Lower lobe of right lung (tissue), 2 donors: ENCODE measurements around the gene SYNGR4. TPM values are rescaled to one million over a fixed set of nuclear protein-coding genes. Genes with fewer than 3 reads are reported as not detected.
"Not testable (repeated sequence)": the region's sequence is repeated elsewhere in the genome, so short reads cannot be mapped to it uniquely, and the experiment has no call there.

Experiments used
- ATAC-seq, 2 donors: fragments of 200-7000 bp; cut with Tn5 transposase; one replicate each; pipeline ENCODE4 v1.9.1; 2020 to 2022; ENCODE audit warnings: mild to moderate bottlenecking in 2 of 2, moderate library complexity in 2 of 2
- DNase-seq: peaks from one replicate; pipeline ENCODE4 v3.0.0-alpha.2; 2020
- H3K27ac ChIP-seq: fragments of 200-600 bp; one replicate; pipeline ENCODE4 v1.8.0; 2022
- H3K27me3 ChIP-seq: fragments of 200-600 bp; one replicate; pipeline ENCODE4 v1.8.0; 2022; ENCODE audit warnings: low read depth
- H3K36me3 ChIP-seq: fragments of 200-600 bp; one replicate; pipeline ENCODE4 v1.8.0; 2022; ENCODE audit warnings: mild to moderate bottlenecking
- H3K4me1 ChIP-seq: fragments of 200-600 bp; one replicate; pipeline ENCODE4 v1.8.0; 2022
- H3K4me3 ChIP-seq: fragments of 200-600 bp; one replicate; pipeline ENCODE4 v1.8.0; 2022; ENCODE audit warnings: mild to moderate bottlenecking
- H3K9me3 ChIP-seq: fragments of 200-600 bp; one replicate; pipeline ENCODE4 v1.8.0; 2022
- CTCF ChIP-seq: fragments of 200-600 bp; IDR thresholded peaks from one replicate; pipeline ENCODE4 v1.8.0; 2022; ENCODE audit warnings: antibody characterized with exemption, mild to moderate bottlenecking
- intact Hi-C: fragments of 100-400 bp; cut with DNase I; formaldehyde crosslinking; loops from one replicate; pipeline ENCODE4 v1.11.0; 2022
- long read RNA-seq: library from polyadenylated mRNA; unstranded; transcript quantifications from one replicate; pipeline ENCODE4 v2.0.0, GENCODE V29; 2021
- total RNA-seq: library from RNA; stranded (reverse); fragmentation: NEBNext Ultra II Directional; extraction: Animal tissue kit (Norgen Biotek cat#: 25700); gene quantifications from one replicate; pipeline ENCODE4 v1.2.1, GENCODE V29; 2021
- donor health status: DM: no; HTN: yes; CAD: no; lungs with severe emphysema.

SYNGR4 gene
- not detected for total RNA-seq
- long read RNA-seq: 0 reads

DNA sequence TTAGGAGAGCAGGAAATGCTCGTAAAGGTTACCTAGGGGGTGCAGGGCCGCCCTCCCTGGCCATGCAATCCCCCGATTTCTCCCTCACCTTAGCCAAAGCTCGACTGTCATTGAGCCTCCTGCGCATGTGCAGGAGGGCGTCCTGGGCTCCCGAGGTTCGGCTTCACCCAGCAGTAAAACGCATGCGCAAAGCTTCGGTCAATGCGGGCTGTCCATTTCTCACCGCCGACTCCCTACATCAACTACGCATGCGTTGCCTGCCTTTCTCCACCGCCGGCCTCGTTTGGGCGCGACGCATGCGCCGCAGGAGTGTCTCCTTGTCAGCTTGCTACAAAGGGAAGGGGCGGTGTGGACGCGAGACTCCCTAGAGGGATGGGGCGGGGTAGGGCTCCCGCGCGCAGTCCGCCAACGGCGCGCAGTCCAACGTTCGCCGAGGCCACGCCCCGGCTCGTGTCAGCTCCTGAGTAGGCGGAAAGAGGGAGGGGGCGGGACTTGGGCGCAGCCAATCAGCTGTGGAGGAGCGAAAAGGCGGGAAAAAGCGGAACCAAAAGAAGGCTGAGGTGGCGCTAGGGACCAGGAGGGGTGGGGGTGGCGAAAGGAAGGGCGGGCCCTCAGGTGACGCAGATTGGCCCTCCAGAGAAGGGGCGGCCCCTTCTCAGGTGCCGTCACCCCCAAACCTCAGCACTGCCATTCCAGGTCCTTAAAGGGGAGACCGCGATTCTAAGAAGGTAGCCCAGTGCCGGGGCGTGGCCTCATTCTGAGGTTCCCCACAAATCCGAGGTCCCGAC, at the start of gene SYNGR4, which contains the start of gene TMEM143:
Gene SYNGR4, plus strand, starts transcription at position 558 of the 788 bp plus-strand sequence. CDS start 1,476 bp downstream, outside the sequence.
Gene TMEM143, minus strand, starts transcription at position 131 of the 788 bp plus-strand sequence. Its CDS starts 20 bp downstream, at position 111.
- H3K27me3 ChIP-seq: no peaks in the 10 kb centered on the region
- DNase-seq (peak; percentile 99), ATAC-seq (peak; percentile 95 to 97)
- H3K27ac ChIP-seq: peak within 1 kb of the TSS; percentile 97
- H3K9me3 ChIP-seq: no peaks in the 10 kb centered on the region
- H3K4me3 ChIP-seq: peak within 1 kb of the TSS; percentile 84
- no peak for TF ChIP-seq CTCF
- H3K4me1 ChIP-seq: peaks cover 10% of the 10 kb centered on the region
- no peaks in the 10 kb centered on the region for H3K36me3 ChIP-seq
- intact Hi-C loops: no loop called here

DNA sequence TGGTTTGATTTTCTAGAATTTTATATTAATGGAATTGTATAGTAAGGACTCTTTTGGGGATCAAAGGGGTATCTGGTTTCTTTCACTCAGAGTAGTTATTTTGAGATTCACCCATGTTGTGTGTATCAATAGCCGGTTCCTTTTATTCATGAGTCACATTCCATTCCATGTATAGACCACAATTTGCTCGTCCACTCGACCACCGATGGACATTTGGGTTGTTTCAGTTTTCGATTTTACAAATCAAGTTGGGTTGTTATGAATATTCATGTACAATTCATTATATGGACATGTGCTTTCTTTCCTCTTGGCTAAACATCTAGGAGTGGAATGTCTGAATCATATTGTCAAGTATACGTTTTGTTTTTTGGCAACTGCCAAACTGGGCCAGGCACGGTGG, 48.5 kb upstream of the SYNGR4 start:
- Histone ChIP-seq H3K9me3 (no peaks in the 10 kb centered on the region), H3K36me3 (no peaks in the 10 kb centered on the region), H3K27me3 (no peaks in the 10 kb centered on the region), H3K4me3 (no peak overlapping the region), H3K4me1 (peaks cover 11% of the 10 kb centered on the region), H3K27ac (no peak overlapping the region)
- TF ChIP-seq CTCF: no peak
- intact Hi-C loops: no loop called here
- ATAC-seq (no peak), DNase-seq (no peak)

DNA sequence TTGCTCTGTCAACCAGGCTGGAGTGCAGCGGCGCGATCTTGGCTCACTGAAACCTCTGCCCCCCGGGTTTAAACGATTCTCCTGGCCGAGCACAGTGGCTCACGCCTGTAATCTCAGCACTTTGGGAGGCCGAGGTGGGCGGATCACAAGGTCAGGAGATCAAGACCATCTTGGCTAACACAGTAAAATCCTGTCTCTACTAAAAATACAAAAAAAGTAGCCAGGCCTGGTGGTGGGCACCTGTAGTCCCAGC, 46.5 kb upstream of the SYNGR4 start:
- H3K9me3 ChIP-seq, ATAC-seq, H3K4me3 ChIP-seq, H3K27me3 ChIP-seq, H3K36me3 ChIP-seq, intact Hi-C loops, DNase-seq, H3K27ac ChIP-seq: not testable (repeated sequence)
- H3K4me1 ChIP-seq: peaks cover 26% of the 10 kb centered on the region

- no peak overlapping the region for H3K27ac ChIP-seq
- no peak overlapping the region for H3K4me3 ChIP-seq
- H3K27me3 ChIP-seq: no peaks in the 10 kb centered on the region
- no peak for ATAC-seq
- peaks cover 34% of the 10 kb centered on the region for H3K4me1 ChIP-seq
- H3K36me3 ChIP-seq: no peaks in the 10 kb centered on the region
- H3K9me3 ChIP-seq: no peaks in the 10 kb centered on the region
- no peak for TF ChIP-seq CTCF
- intact Hi-C loops: no loop called here
- no peak for DNase-seq
Measured at GRCh38 chr19:48318286-48318987, 45.7 kb upstream of the SYNGR4 start.

DNA sequence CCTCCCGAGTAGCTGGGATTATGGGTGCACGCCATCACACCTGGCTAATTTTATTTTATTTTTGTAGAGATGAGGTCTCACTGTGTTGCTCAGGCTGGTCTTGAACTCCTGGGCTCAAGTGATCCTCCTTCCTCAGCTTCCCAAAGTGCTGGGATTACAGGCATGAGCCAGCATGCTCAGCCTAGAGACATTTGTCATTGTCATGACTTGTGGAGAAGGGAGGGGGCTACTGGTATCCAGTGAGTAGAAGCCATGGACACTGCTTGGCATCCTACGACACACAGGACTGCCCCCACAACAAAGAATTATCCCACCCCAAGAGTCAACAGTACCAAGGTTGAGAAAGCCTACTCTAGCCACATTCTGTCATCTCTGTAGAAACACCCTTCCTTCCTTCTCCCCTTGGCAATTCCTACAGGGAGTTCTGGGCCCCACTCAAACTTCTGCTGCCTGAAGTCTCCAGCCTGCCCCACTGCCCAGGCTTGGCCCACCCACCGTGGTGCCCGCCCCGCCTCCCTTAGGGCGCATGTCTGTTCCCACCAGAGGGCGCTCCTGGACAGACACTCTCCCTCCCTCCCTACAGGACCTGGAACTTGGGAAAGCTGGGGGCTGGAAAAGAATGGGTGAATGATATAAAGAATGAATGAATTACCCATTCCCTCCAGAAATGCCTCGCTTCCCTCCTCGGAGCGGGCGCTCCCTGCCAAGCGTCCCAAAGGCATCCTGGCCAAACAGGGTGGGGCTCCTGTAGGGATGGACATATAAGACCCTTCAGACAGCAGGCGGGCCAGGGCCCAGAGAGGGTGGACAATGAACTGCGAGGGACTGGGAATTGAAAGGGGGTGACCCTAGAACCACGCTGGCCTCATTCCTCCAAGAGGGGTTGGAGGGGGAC, 44.3 kb upstream of the SYNGR4 start:
- TF ChIP-seq CTCF: peak; percentile 89

More for the DNA sequence above, 44.3 kb upstream of the SYNGR4 start:
- H3K36me3 ChIP-seq: no peaks in the 10 kb centered on the region
- intact Hi-C loops: no loop called here
- H3K4me1 ChIP-seq: peaks cover 44% of the 10 kb centered on the region
- DNase-seq: peak; percentile 91
- H3K4me3 ChIP-seq: peak overlapping the region; percentile 1
- H3K9me3 ChIP-seq: no peaks in the 10 kb centered on the region
- H3K27ac ChIP-seq: peak overlapping the region; percentile 97
- ATAC-seq: peak; percentile 70 to 72
- H3K27me3 ChIP-seq: no peaks in the 10 kb centered on the region
